ENCODE measurements around the gene PLEKHG3. TPM values are rescaled to one million over a fixed set of nuclear protein-coding genes. Genes with fewer than 3 reads are reported as not detected.

PLEKHG3 gene
- total RNA-seq, 6 experiments from 2014 or later: 6.0 to 11.7 (median 9.2) TPM

DNA sequence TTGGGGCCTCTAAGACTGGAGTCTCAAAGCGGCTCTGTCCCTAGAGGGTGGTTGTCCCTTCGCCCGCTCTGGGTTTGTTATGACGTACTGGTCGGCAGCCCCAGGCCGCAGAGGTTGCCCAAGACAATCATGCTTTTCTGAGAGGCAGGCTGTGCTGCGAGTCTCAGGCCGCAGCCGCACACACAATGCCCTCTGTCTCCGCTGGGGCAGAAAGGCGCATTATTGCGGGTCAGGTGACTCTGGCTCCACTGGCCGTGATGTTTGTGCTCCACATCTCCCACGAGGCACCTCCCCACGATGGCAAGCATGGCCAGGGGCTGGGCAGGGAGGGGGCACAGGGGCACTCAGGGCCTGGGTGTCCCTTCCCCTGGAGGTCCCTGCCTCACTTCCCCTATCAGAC lies 21.0 kb upstream of the PLEKHG3 start:
- Mint-ChIP-seq H3K4me3 (no peak overlapping the region), H3K27ac (no peak overlapping the region), H3K27me3 (ENCODE audit: insufficient read depth) (peaks cover 6% of the 10 kb centered on the region), H3K9me3 (no peaks in the 10 kb centered on the region), H3K36me3 (ENCODE audit: low read depth) (no peaks in the 10 kb centered on the region), H3K4me1 (ENCODE audit: low read depth) (peaks cover 19% of the 10 kb centered on the region)
- no peak for TF ChIP-seq CTCF (IDR thresholded peaks at IDR 0.05)
- DNase-seq: no peak

DNA sequence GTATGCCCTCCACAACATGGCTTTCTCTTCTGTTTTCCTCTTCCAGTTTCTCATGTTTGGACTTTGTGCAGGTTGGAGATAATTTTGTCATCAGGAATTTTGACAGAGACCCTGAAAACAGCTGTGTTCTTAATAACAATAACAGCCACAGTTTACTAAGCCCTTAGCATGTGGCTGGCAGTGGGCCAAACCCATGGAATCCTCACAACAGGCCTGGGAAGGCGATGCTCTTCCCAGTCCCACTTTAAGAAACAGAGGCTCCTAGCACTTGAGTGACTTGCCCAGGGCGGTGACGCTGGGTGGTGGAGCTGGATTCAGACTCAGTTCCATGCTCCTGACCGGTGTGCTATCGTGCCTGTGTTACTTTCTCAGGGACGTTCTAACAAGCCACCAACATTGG lies 20.1 kb upstream of the PLEKHG3 start:
- Mint-ChIP-seq H3K27me3 (ENCODE audit: insufficient read depth) (peaks cover 12% of the 10 kb centered on the region), H3K27ac (no peak overlapping the region), H3K9me3 (no peaks in the 10 kb centered on the region), H3K4me1 (ENCODE audit: low read depth) (peaks cover 19% of the 10 kb centered on the region), H3K4me3 (no peak overlapping the region), H3K36me3 (ENCODE audit: low read depth) (no peaks in the 10 kb centered on the region)
- TF ChIP-seq CTCF (IDR thresholded peaks at IDR 0.05): no peak
- no peak for DNase-seq

DNA sequence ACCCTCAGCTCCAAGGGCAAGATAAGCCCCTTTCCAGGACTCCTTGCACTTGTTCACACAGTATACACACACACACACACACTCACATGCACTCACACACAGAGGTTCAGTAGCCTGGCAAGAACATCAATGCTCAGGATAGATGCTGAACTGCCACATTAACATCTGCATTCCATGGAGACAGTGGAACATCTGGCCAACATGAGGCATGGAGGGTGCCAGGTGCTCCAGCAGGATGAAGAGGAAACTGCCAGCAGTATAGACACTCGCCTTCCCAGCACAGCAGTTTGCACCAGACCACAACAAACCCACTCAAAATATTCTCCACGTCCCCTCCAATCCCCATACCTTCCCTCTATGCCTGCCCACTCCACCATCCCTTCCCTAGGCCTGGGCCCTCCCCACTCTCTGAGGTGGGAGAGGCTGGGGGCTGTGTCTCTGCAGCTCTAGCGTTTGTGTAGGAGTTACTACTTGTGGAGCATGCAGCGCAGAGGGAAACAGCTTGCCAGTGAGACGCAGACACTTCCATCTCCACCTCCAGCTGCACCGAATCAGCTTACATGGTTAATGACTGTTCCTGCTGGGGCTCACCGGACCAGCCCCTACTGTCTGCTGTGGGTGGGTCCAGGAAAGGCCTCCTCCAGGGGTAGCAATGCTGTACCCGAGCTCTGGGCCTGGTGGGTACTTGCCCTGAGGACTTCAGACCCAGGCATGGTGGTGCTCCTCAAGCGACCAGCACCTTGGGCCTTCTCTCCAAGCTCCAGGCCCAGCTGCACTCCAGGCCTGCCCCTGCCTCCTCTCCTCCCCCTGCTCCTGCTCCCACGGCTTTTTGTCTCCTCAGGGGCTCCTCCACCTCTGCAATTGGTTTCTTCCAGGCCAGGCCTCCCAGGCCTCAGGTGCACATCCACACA lies 18.6 kb upstream of the PLEKHG3 start:
- Mint-ChIP-seq H3K4me3 (no peak overlapping the region), H3K27ac (no peak overlapping the region), H3K27me3 (ENCODE audit: insufficient read depth) (peaks cover 19% of the 10 kb centered on the region), H3K36me3 (ENCODE audit: low read depth) (no peaks in the 10 kb centered on the region), H3K4me1 (ENCODE audit: low read depth) (peaks cover 10% of the 10 kb centered on the region), H3K9me3 (no peaks in the 10 kb centered on the region)
- TF ChIP-seq CTCF (IDR thresholded peaks at IDR 0.05): no peak
- no peak for DNase-seq

DNA sequence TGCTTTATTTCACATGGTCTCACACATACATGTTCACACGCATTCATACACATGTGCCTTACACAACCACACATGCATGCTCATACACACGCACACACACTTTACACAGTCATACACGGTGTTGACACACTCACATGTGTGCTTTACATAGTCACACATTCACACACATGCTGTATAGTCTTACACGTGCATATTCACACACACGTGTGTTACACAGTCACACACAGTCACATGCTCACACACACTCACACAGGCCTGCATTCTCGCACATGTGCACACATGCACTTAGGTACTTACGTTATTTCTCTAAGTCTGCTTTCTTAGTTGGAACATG lies 18.0 kb upstream of the PLEKHG3 start:
- H3K36me3 Mint-ChIP-seq (ENCODE audit: low read depth): no peaks in the 10 kb centered on the region
- peaks cover 23% of the 10 kb centered on the region for H3K27me3 Mint-ChIP-seq (ENCODE audit: insufficient read depth)

DNA sequence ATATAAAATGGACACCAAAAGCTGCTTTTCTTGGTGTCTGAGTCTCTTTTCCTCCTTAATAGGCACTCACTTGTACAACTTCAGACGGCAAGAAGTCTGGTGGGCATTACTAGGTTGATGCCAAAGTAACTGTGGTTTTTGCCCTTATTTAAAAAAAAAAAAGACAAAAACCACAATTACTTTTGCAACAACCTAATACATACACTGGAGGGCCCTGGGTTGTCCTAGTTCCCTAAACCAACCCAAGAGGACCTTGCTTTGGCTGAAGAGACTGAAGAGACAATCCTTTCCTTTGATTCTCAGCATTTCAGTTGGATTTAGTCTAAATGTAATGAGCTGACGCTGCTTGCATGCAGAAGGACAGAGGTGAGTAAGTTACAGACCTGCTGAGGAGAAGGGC lies 16.2 kb upstream of the PLEKHG3 start:
- Mint-ChIP-seq H3K27me3 (ENCODE audit: insufficient read depth) (peaks cover 23% of the 10 kb centered on the region), H3K9me3 (no peaks in the 10 kb centered on the region), H3K4me3 (no peak overlapping the region), H3K36me3 (ENCODE audit: low read depth) (no peaks in the 10 kb centered on the region), H3K27ac (no peak overlapping the region), H3K4me1 (ENCODE audit: low read depth) (peaks cover 5% of the 10 kb centered on the region; the same call in 1 of the 2 replicates)
- no peak for DNase-seq
- TF ChIP-seq CTCF (IDR thresholded peaks at IDR 0.05): no peak

More for the DNA sequence above, 18.0 kb upstream of the PLEKHG3 start:
- no peak overlapping the region for H3K27ac Mint-ChIP-seq
- no peak for TF ChIP-seq CTCF (IDR thresholded peaks at IDR 0.05)
- DNase-seq: no peak
- peaks cover 10% of the 10 kb centered on the region for H3K4me1 Mint-ChIP-seq (ENCODE audit: low read depth)
- H3K9me3 Mint-ChIP-seq: no peaks in the 10 kb centered on the region
- no peak overlapping the region for H3K4me3 Mint-ChIP-seq
